ENCODE measurements around the gene SLC9A9.
"Not testable (repeated sequence)": the region's sequence is repeated elsewhere in the genome, so short reads cannot be mapped to it uniquely, and the experiment has no call there.

Gene SLC9A9

GRCh38 chr3:143301031-143301901 lies 547.0 kb downstream of the SLC9A9 start:
- DNase-seq = no peak

- no peak for DNase-seq
Measured at GRCh38 chr3:143298886-143299535, 549.3 kb downstream of the SLC9A9 start.

- DNase-seq = no peak
Measured at GRCh38 chr3:143298380-143298779, 549.9 kb downstream of the SLC9A9 start.

GRCh38 chr3:143295201-143296080 lies 552.8 kb downstream of the SLC9A9 start:
- no peak for DNase-seq

GRCh38 chr3:143294188-143294587 lies 554.1 kb downstream of the SLC9A9 start:
- no peak for DNase-seq

GRCh38 chr3:143291836-143292447 lies 556.3 kb downstream of the SLC9A9 start:
- no peak for DNase-seq

GRCh38 chr3:143288944-143289343 lies 559.3 kb downstream of the SLC9A9 start:
- DNase-seq = no peak

- no peak for DNase-seq
Measured at GRCh38 chr3:143287403-143287802, 560.9 kb downstream of the SLC9A9 start.

GRCh38 chr3:143286392-143287010 lies 561.8 kb downstream of the SLC9A9 start:
- no peak for DNase-seq

GRCh38 chr3:143283432-143284128 lies 564.7 kb downstream of the SLC9A9 start:
- no peak for DNase-seq

- DNase-seq = no peak
Measured at GRCh38 chr3:143280984-143281383, 567.3 kb downstream of the SLC9A9 start.

GRCh38 chr3:143279567-143279966 lies 568.7 kb downstream of the SLC9A9 start:
- not testable (repeated sequence) for DNase-seq

- DNase-seq = no peak
Measured at GRCh38 chr3:143278721-143279120, 569.5 kb downstream of the SLC9A9 start.

GRCh38 chr3:143277531-143277930 lies 570.7 kb downstream of the SLC9A9 start:
- no peak for DNase-seq

GRCh38 chr3:143276592-143276991 lies 571.7 kb downstream of the SLC9A9 start:
- no peak for DNase-seq

- DNase-seq = no peak
Measured at GRCh38 chr3:143273975-143274690, 574.1 kb downstream of the SLC9A9 start.

GRCh38 chr3:143271136-143271535 lies 577.1 kb downstream of the SLC9A9 start:
- DNase-seq = no peak

GRCh38 chr3:143269741-143270140 lies 578.5 kb downstream of the SLC9A9 start:
- DNase-seq = no peak

GRCh38 chr3:143267989-143268388 lies 580.3 kb downstream of the SLC9A9 start:
- no peak for DNase-seq

- no peak for DNase-seq
Measured at GRCh38 chr3:143266927-143267326, 581.3 kb downstream of the SLC9A9 start.

- DNase-seq = no peak
Measured at GRCh38 chr3:143266511-143266910, 581.8 kb downstream of the SLC9A9 start.

Data from CD4-positive, alpha-beta T cell treated with Interleukin-6 for 4 hours (primary cell).